GM12878 (cell line): ENCODE results near the gene ADAMTS2.

ENCODE experiments used
- CBX5 ChIP-seq: sonication (generic); IDR thresholded peaks from 2 replicates; pipeline ENCODE4 v1.6.1; 2016; ENCODE audit warnings: low read depth, moderate library complexity, mild to moderate bottlenecking, inconsistent platforms
- ESRRA ChIP-seq: IDR thresholded peaks from 2 replicates; pipeline ENCODE4 v1.6.1; 2012; ENCODE audit warnings: mild to moderate bottlenecking, low read length, improper control_type of control experiment
- EZH2 ChIP-seq: IDR thresholded peaks from 2 replicates; pipeline ENCODE4 v1.6.1; 2012; ENCODE audit warnings: low read depth, mild to moderate bottlenecking, control low read depth, inconsistent platforms, low read length, borderline replicate concordance; ENCODE audit not compliant: control insufficient read depth
- HCFC1 ChIP-seq: fragments of 150-350 bp; IDR thresholded peaks from 2 replicates; pipeline ENCODE4 v1.6.1; 2014; ENCODE audit warnings: low read length
- HDAC6 ChIP-seq: fragments of 200-600 bp; sonication (generic); IDR thresholded peaks from one replicate; pipeline ENCODE4 v1.8.0; 2017; ENCODE audit warnings: antibody characterized with exemption; ENCODE audit not compliant: unreplicated experiment
- KDM1A ChIP-seq: fragments of 200-600 bp; sonication (generic); IDR thresholded peaks from 2 replicates; pipeline ENCODE4 v1.6.1; 2016; ENCODE audit warnings: borderline replicate concordance
- NFIC ChIP-seq: IDR thresholded peaks from 2 replicates; pipeline ENCODE4 v1.6.1; 2012; ENCODE audit warnings: low read depth, mild to moderate bottlenecking, inconsistent platforms, low read length, moderate library complexity
- PAX8 ChIP-seq: fragments of 450-650 bp; IDR thresholded peaks from 2 replicates; pipeline ENCODE4 v1.6.1; 2017; ENCODE audit warnings: mild to moderate bottlenecking, moderate library complexity
- POLR2A ChIP-seq: IDR thresholded peaks from 2 replicates; pipeline ENCODE4 v1.6.1; 2011; ENCODE audit warnings: low read depth, mild to moderate bottlenecking, low read length
- POU2F2 ChIP-seq: IDR thresholded peaks from 3 replicates; pipeline ENCODE4 v1.6.1; 2011; ENCODE audit warnings: low read depth, mild to moderate bottlenecking, low read length, borderline replicate concordance
- REST ChIP-seq: IDR thresholded peaks from 2 replicates; pipeline ENCODE4 v1.6.1; 2012; ENCODE audit warnings: mild to moderate bottlenecking, low read depth, low read length
- SMC3 ChIP-seq: IDR thresholded peaks from 2 replicates; pipeline ENCODE4 v1.6.1; 2011; ENCODE audit warnings: low read length, improper control_type of control experiment, borderline replicate concordance
- TF ChIP-seq, protein P1 (sequence below), 3 experiments: IDR thresholded peaks in 2 of 3; conservative IDR thresholded peaks in 1 of 3; 2 replicates each; pipeline ENCODE4 v1.5.1; 2011; ENCODE audit warnings: low read depth in 3 of 3, low read length in 3 of 3, mild to moderate bottlenecking in 3 of 3, control low read depth in 2 of 3, moderate library complexity in 2 of 3, inconsistent platforms in 1 of 3, mixed read lengths in 1 of 3; ENCODE audit not compliant: control insufficient read depth in 2 of 3, insufficient read depth in 1 of 3; ENCODE audit errors: extremely low read depth in 1 of 3

DNA sequence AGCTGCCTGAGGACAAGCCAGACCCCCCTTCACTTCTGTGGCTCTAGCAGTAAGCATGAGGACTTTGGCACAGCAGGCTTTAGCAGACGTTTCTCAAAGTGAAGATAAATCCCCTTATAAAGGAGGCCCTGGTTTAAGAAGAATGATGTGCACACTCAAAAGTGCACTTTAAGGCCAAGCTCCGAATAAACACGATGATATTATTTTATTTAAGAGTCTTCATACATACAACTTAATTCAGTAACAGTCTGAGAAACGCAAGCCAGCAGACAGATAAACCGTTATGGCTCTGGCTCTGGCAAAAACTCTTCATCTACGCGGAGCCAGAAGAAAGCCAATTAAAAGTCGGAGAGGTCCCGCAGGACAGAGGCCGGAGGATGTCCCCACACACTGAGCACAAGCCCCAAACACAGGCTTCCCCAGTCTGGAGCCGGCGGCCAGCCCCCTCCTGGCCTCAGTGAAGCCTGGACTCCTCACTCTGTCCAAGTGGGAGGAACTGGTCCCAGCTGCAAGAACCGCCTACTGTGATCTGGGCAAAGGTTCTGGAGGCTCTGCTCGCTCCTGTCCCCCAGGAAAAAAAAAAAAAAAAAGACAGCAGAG, 44.6 kb downstream of the ADAMTS2 start:
- no peak for TF ChIP-seq POU2F2
- TF ChIP-seq POLR2A, result no peak
- TF ChIP-seq CBX5, result no peak
- TF ChIP-seq, protein P1, sequence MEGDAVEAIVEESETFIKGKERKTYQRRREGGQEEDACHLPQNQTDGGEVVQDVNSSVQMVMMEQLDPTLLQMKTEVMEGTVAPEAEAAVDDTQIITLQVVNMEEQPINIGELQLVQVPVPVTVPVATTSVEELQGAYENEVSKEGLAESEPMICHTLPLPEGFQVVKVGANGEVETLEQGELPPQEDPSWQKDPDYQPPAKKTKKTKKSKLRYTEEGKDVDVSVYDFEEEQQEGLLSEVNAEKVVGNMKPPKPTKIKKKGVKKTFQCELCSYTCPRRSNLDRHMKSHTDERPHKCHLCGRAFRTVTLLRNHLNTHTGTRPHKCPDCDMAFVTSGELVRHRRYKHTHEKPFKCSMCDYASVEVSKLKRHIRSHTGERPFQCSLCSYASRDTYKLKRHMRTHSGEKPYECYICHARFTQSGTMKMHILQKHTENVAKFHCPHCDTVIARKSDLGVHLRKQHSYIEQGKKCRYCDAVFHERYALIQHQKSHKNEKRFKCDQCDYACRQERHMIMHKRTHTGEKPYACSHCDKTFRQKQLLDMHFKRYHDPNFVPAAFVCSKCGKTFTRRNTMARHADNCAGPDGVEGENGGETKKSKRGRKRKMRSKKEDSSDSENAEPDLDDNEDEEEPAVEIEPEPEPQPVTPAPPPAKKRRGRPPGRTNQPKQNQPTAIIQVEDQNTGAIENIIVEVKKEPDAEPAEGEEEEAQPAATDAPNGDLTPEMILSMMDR (IDR thresholded peaks at IDR 0.05 in 2 of 3, conservative IDR thresholded peaks at IDR 0.05 in 1 of 3; ENCODE audit: control insufficient read depth in 2 of 3, extremely low read depth in 1 of 3, insufficient read depth in 1 of 3, low read depth in 3 of 3, low read length in 3 of 3), result no peak
- no peak for TF ChIP-seq REST
- no peak for TF ChIP-seq KDM1A
- no peak for TF ChIP-seq HCFC1
- no peak for TF ChIP-seq PAX8
- TF ChIP-seq NFIC, result no peak
- no peak for TF ChIP-seq SMC3
- no peak for TF ChIP-seq ESRRA
- TF ChIP-seq EZH2, result no peak
- no peak for TF ChIP-seq HDAC6
